Calu3 (cell line): ENCODE results near the gene C1orf87. TPM values are rescaled to one million over a fixed set of nuclear protein-coding genes. Genes with fewer than 3 reads are reported as not detected.

Experiments
- Bru-seq: library from RNA; stranded (reverse); fragments of 400-500 nt; gene quantifications from one replicate; lab custom pipeline; 2021; lab: Mats Ljungman, UMichigan
- BruChase-seq, 2 experiments: library from RNA; stranded (reverse); fragments of 400-500 nt; gene quantifications; one replicate each; lab custom pipeline; 2021; lab: Mats Ljungman, UMichigan
- BruUV-seq: library from RNA; stranded (reverse); fragments of 400-500 nt; replicated peaks from 2 replicates; lab custom pipeline; 2021; lab: Mats Ljungman, UMichigan
- CTCF ChIA-PET: fragments of 300-600 bp; sonication (Branson Sonifier 250); formaldehyde crosslinking; loops from one replicate; lab custom pipeline; 2022; ENCODE audit warnings: antibody characterized with exemption; lab: Charles Lee
- DNase-seq: peaks from one replicate; pipeline ENCODE4 v3.0.0; 2022
- H3K27ac Mint-ChIP-seq: one replicate; pipeline ENCODE4 v1.8.0; 2022; ENCODE audit warnings: mixed read lengths; ENCODE audit not compliant: unreplicated experiment
- H3K27me3 Mint-ChIP-seq: one replicate; pipeline ENCODE4 v1.8.0; 2022; ENCODE audit warnings: mixed read lengths; ENCODE audit not compliant: unreplicated experiment
- H3K36me3 Mint-ChIP-seq: one replicate; pipeline ENCODE4 v1.8.0; 2022; ENCODE audit warnings: mild to moderate bottlenecking, moderate library complexity, mixed read lengths; ENCODE audit not compliant: insufficient read depth, unreplicated experiment
- H3K4me1 Mint-ChIP-seq: one replicate; pipeline ENCODE4 v1.8.0; 2022; ENCODE audit warnings: mild to moderate bottlenecking, low read depth, mixed read lengths; ENCODE audit not compliant: unreplicated experiment
- H3K4me3 Mint-ChIP-seq: one replicate; pipeline ENCODE4 v1.8.0; 2022; ENCODE audit warnings: mild to moderate bottlenecking, low read depth, moderate library complexity, mixed read lengths; ENCODE audit not compliant: unreplicated experiment
- H3K9me3 Mint-ChIP-seq: one replicate; pipeline ENCODE4 v1.8.0; 2022; ENCODE audit warnings: low read depth, mixed read lengths; ENCODE audit not compliant: unreplicated experiment
- intact Hi-C: fragments of 100-400 bp; cut with micrococcal nuclease; formaldehyde crosslinking; loops from one replicate; pipeline ENCODE4 v1.10.0; 2022; ENCODE audit not compliant: unreplicated experiment
- long read RNA-seq: library from polyadenylated mRNA; stranded (forward); transcript quantifications from one replicate; pipeline ENCODE4 v2.0.0, GENCODE V29; 2022
- total RNA-seq: library from RNA; stranded (reverse); gene quantifications from 2 replicates; pipeline ENCODE4 v1.2.3, GENCODE V29; 2022
- TF ChIP-seq, protein P1 (sequence below): fragments of 200-600 bp; IDR thresholded peaks from one replicate; pipeline ENCODE4 v1.8.0; 2022; ENCODE audit warnings: antibody characterized with exemption; ENCODE audit not compliant: unreplicated experiment

The C1orf87 gene, protein sequence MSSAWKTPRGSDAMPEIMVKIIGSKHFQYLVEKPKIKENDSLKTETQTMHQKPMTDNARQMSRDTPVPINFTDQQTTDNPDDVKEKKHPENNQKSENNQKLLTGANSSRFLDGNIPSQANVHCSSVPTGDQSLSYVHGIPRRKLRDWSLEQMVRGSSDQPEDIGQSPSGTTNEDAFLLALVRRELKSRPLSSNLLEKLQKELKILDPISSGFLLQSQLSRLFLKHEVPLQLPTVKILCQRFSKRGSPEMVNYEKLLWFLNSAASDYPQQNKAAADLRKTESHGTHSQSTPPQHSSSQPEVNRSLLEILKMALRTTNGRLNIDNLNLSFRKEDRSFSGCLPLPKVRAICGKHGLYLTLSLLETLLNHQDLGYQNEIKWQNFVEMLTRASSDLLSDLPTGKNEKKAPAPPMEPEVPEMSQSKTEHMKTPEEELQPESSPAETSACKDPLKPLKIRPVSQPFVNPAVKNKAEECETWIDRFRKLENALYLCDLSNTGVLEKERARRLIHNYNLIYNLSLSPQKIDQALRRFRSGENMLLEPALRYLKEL
- total RNA-seq (not detected in 2 replicates), Bru-seq, nascent RNA (not detected), BruChase-seq, experiment 1, labeled RNA remaining after a 6-hour chase (not detected), BruChase-seq, experiment 2, labeled RNA remaining after a 2-hour chase (not detected)
- long read RNA-seq, result 0 reads

DNA sequence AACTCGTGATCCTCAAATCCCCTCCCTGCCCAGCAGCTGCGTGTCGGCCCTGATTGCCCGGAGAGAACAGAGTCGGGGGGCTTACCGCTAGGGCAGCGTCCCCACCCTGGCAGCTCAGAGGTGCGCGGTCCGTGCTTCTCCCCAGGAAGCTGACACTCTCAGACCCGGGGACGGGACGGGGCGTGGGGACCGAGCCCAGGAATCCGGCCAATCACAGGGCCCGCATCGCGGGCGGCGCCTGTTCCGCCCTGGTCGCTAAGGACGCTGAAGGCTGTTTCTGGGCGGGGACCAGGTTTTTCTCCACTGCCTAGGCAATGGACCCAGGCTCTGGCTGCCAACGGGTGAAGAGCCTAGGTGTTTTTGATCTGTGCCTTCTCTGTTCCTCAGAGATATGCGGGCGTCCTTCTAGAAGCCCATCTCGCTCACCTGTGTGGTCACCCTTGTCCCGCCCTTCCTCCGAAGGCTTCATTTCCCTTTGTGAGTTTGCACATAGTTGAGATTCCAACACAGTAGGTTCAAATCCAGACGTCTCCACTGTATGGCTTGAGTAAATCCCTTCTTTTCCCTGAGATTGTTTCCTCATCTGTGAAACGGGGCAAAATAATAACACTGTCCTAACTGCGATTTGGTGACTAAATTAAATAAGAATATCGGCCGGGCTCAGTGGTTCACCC lies at the start of gene C1orf87:
Gene C1orf87 (minus strand): TSS at position 166 of the 674 bp plus-strand sequence. CDS start 1,127 bp downstream, outside the sequence.
- no TSS peak for BruUV-seq
- intact Hi-C loops, result no loop called here
- H3K27me3 Mint-ChIP-seq, result peaks cover 41% of the 10 kb centered on the region
- H3K36me3 Mint-ChIP-seq, result no peaks in the 10 kb centered on the region
- H3K9me3 Mint-ChIP-seq, result no peaks in the 10 kb centered on the region
- H3K27ac Mint-ChIP-seq, result no peak within 1 kb of the TSS
- no peak for DNase-seq
- H3K4me3 Mint-ChIP-seq, result no peak within 1 kb of the TSS
- no peaks in the 10 kb centered on the region for H3K4me1 Mint-ChIP-seq
- TF ChIP-seq, protein P1, sequence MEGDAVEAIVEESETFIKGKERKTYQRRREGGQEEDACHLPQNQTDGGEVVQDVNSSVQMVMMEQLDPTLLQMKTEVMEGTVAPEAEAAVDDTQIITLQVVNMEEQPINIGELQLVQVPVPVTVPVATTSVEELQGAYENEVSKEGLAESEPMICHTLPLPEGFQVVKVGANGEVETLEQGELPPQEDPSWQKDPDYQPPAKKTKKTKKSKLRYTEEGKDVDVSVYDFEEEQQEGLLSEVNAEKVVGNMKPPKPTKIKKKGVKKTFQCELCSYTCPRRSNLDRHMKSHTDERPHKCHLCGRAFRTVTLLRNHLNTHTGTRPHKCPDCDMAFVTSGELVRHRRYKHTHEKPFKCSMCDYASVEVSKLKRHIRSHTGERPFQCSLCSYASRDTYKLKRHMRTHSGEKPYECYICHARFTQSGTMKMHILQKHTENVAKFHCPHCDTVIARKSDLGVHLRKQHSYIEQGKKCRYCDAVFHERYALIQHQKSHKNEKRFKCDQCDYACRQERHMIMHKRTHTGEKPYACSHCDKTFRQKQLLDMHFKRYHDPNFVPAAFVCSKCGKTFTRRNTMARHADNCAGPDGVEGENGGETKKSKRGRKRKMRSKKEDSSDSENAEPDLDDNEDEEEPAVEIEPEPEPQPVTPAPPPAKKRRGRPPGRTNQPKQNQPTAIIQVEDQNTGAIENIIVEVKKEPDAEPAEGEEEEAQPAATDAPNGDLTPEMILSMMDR, result no peak
- CTCF ChIA-PET, result no interaction called here

DNA sequence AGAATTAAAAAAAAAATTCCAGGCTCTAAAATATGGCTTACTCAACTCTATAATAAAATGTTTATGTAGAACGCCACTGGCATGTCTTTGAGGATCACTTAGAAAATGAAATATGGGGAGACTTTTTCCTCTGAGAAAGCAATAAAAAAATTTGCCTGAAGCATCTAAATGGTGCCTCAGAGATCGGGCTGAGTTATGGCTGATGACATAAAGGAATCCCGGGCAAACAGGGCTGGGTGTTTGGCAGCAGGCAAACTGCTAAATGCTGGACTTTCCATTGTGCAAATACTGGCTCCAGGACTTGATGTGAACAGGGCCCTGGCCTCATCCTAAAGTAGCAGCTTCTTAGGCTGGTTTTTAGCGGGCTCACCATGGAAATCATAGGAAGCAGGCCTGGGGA lies 44.5 kb upstream of the C1orf87 start:
- no peak overlapping the region for H3K4me3 Mint-ChIP-seq

DNA sequence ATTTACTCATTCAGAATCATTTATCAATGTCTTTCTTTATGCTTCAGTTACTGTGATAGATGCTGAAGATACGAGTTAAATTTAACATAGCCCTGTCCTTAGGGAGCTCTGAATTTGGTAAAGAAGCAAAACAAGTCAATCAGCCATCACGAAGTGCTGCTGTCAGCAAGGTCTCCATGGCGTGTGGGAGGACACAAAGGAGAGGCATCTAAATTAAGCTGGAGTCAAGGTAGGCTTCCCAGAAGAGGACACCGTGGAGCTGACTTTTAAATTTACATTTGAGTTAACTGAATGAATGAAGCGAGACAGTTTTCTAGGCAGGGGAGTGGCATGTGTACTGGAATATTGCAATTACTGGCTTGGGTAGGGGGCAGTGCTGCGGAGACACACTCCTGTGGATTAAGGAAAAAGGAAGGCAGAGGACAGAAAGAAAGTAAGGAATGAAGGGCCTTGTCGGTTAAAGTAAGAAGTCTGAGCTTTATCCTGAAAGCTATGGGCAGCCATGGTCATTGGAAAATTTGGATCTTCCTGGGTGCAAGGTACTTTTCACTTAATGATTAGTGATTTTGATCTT lies 41.3 kb upstream of the C1orf87 start:
- no peaks in the 10 kb centered on the region for H3K4me1 Mint-ChIP-seq
- CTCF ChIA-PET, result interaction anchor here (0.7 kb wide), 1 partner anchor 144 kb away, joined by 3 read pairs; no protein-coding TSS in a partner anchor
- H3K4me3 Mint-ChIP-seq, result no peak overlapping the region
- peaks cover 3% of the 10 kb centered on the region for H3K9me3 Mint-ChIP-seq
- H3K27ac Mint-ChIP-seq, result no peak overlapping the region
- H3K27me3 Mint-ChIP-seq, result no peaks in the 10 kb centered on the region
- no peak for DNase-seq
- H3K36me3 Mint-ChIP-seq, result no peaks in the 10 kb centered on the region
- intact Hi-C loops, result no loop called here
- BruUV-seq, result no TSS peak
- TF ChIP-seq, protein P1, result no peak

More for the DNA sequence above, 44.5 kb upstream of the C1orf87 start:
- intact Hi-C loops, result no loop called here
- TF ChIP-seq, protein P1, result no peak
- BruUV-seq, result no TSS peak
- Mint-ChIP-seq H3K27me3 (no peaks in the 10 kb centered on the region), H3K27ac (no peak overlapping the region), H3K9me3 (peaks cover 3% of the 10 kb centered on the region), H3K4me1 (no peaks in the 10 kb centered on the region), H3K36me3 (no peaks in the 10 kb centered on the region)
- CTCF ChIA-PET, result no interaction called here
- DNase-seq, result no peak

DNA sequence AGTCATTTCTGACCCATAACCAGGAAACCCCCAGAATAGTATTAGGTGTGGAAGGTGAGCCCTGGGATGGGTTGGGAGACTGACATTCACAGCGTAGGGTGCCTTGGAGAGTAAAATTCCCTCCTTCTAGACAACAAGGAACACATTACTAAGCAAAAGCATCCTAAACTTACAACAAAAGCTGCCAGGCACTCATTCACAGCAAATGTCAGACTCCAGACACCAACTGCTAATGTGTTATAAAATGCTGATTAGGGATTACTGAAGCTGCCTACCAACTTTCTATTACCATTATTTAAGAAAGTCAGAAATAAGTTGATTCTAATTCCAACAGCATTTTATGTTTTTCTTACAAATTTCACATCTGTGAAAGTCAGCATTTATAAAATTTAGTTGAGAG lies 40.0 kb upstream of the C1orf87 start:
- CTCF ChIA-PET, result no interaction called here
- no peaks in the 10 kb centered on the region for H3K4me1 Mint-ChIP-seq
- H3K27ac Mint-ChIP-seq, result no peak overlapping the region
- no peaks in the 10 kb centered on the region for H3K9me3 Mint-ChIP-seq
- intact Hi-C loops, result no loop called here
- DNase-seq, result no peak
- H3K36me3 Mint-ChIP-seq, result no peaks in the 10 kb centered on the region
- no TSS peak for BruUV-seq
- H3K27me3 Mint-ChIP-seq, result no peaks in the 10 kb centered on the region
- TF ChIP-seq, protein P1, result no peak
- H3K4me3 Mint-ChIP-seq, result no peak overlapping the region
